Prostate gland (tissue), 2 donors: Measurements from ENCODE around the gene TMEM74B. TPM values are rescaled to one million over a fixed set of nuclear protein-coding genes. Genes with fewer than 3 reads are reported as not detected.

ENCODE experiments used
- DNase-seq: peaks from one replicate; pipeline ENCODE4 v3.0.0-alpha.2; 2019; ENCODE audit warnings: low spot score
- H3K27ac ChIP-seq, 2 donors: fragments of 200-600 bp; sonication (generic); 2 replicates each; pipeline ENCODE4 v1.5.1; 2017 to 2019
- H3K27me3 ChIP-seq: fragments of 200-600 bp; sonication (generic); replicated peaks from 2 replicates; pipeline ENCODE4 v1.5.1; 2019; ENCODE audit not compliant: insufficient read depth
- H3K36me3 ChIP-seq, 2 donors: fragments of 200-600 bp; sonication (generic); 1 replicate in 1 of 2; 2 replicates in 1 of 2; pipeline versions ENCODE4 v1.5.1 to v1.8.1; 2017 to 2019
- H3K4me1 ChIP-seq: fragments of 200-600 bp; sonication (generic); replicated peaks from 2 replicates; pipeline ENCODE4 v1.5.1; 2019
- H3K4me3 ChIP-seq, 2 donors: fragments of 200-600 bp; sonication (generic); 2 replicates each; pipeline ENCODE4 v1.5.1; 2017 to 2019
- H3K9me3 ChIP-seq: fragments of 200-600 bp; sonication (generic); 2 replicates; pipeline ENCODE4 v1.5.1; 2017
- CTCF ChIP-seq, 4 experiments: fragments of 200-600 bp in 2 of 4; fragments of 450-650 bp in 2 of 4; sonication (generic) in 2 of 4; IDR thresholded peaks; 1 replicate in 3 of 4; 2 replicates in 1 of 4; pipeline ENCODE4 v1.5.1; 2016 to 2019; ENCODE audit warnings: antibody characterized with exemption in 4 of 4, mild to moderate bottlenecking in 2 of 4, moderate library complexity in 2 of 4
- POLR2A ChIP-seq: fragments of 450-650 bp; IDR thresholded peaks from one replicate; pipeline ENCODE4 v1.6.1; 2016; ENCODE audit warnings: antibody characterized with exemption, mild to moderate bottlenecking
- POLR2AphosphoS5 ChIP-seq: sonication (generic); formaldehyde crosslinking; IDR thresholded peaks from one replicate; pipeline ENCODE4 v1.6.1; 2017; ENCODE audit warnings: antibody characterized with exemption
- WGBS: methylation state at CpG from one replicate; pipeline ENCODE4 v1.1.5; 2018; 5-methylcytosine and 5-hydroxymethylcytosine counted together
- intact Hi-C: fragments of 100-400 bp; cut with DNase I; formaldehyde crosslinking; loops from one replicate; pipeline ENCODE4 v1.14.2; 2022
- total RNA-seq, 2 donors: library from RNA; depleted of rRNA; stranded (reverse); fragments of >200 nt; gene quantifications; one replicate each; pipeline ENCODE4 v1.1.0, GENCODE V29; 2016

Gene TMEM74B
- total RNA-seq, 2 donors from 2014 or later: 0.59 to 3.6 TPM

GRCh38 chr20:1160496-1160895 is 24.3 kb downstream of the TMEM74B start:
- intact Hi-C loops: no loop called here
- Histone ChIP-seq H3K4me1 (no peaks in the 10 kb centered on the region), H3K9me3 (no peaks in the 10 kb centered on the region), H3K27ac (no peak overlapping the region), H3K36me3 (peaks cover 7 to 34% of the 10 kb centered on the region in 2 donors), H3K4me3 (no peak overlapping the region), H3K27me3 (no peaks in the 10 kb centered on the region)
- DNase-seq: no peak
- TF ChIP-seq POLR2A: no peak
- no peak for TF ChIP-seq CTCF (IDR thresholded peaks at IDR 0.05)
- no peak for TF ChIP-seq POLR2AphosphoS5
- 95% methylated on average over 10 of the region's 10 CpGs for WGBS

- H3K4me3 ChIP-seq: no peak overlapping the region
- H3K9me3 ChIP-seq: no peaks in the 10 kb centered on the region
- H3K36me3 ChIP-seq: peaks cover 0 to 2% of the 10 kb centered on the region in 2 donors
- no peaks in the 10 kb centered on the region for H3K4me1 ChIP-seq
- no peak for TF ChIP-seq POLR2AphosphoS5
- no peak for TF ChIP-seq CTCF (IDR thresholded peaks at IDR 0.05)
- no peak for TF ChIP-seq POLR2A
- no peak overlapping the region for H3K27ac ChIP-seq
- intact Hi-C loops: no loop called here
- WGBS: 97% methylated on average over 3 of the region's 3 CpGs
- H3K27me3 ChIP-seq: no peaks in the 10 kb centered on the region
- no peak for DNase-seq
Measured at GRCh38 chr20:1155342-1155741, 29.4 kb downstream of the TMEM74B start.

GRCh38 chr20:1154691-1155090 is 30.1 kb downstream of the TMEM74B start:
- Histone ChIP-seq H3K27me3 (no peaks in the 10 kb centered on the region), H3K36me3 (no peaks in the 10 kb centered on the region), H3K4me3 (no peak overlapping the region), H3K4me1 (no peaks in the 10 kb centered on the region), H3K27ac (no peak overlapping the region), H3K9me3 (no peaks in the 10 kb centered on the region)
- TF ChIP-seq POLR2AphosphoS5 (no peak), CTCF (IDR thresholded peaks at IDR 0.05) (no peak), POLR2A (no peak)
- DNase-seq: no peak
- 91% methylated on average over 1 of the region's 1 CpG for WGBS
- intact Hi-C loops: no loop called here

GRCh38 chr20:1154226-1154625 is 30.6 kb downstream of the TMEM74B start:
- TF ChIP-seq POLR2AphosphoS5 (no peak), POLR2A (no peak), CTCF (IDR thresholded peaks at IDR 0.05) (no peak)
- Histone ChIP-seq H3K4me1 (no peaks in the 10 kb centered on the region), H3K4me3 (no peak overlapping the region), H3K27ac (no peak overlapping the region), H3K27me3 (no peaks in the 10 kb centered on the region), H3K9me3 (no peaks in the 10 kb centered on the region), H3K36me3 (no peaks in the 10 kb centered on the region)
- intact Hi-C loops: no loop called here
- no peak for DNase-seq

GRCh38 chr20:1150968-1151367 is 33.8 kb downstream of the TMEM74B start:
- no peak for DNase-seq
- WGBS: 96% methylated on average over 1 of the region's 1 CpG
- TF ChIP-seq POLR2AphosphoS5 (no peak), CTCF (IDR thresholded peaks at IDR 0.05) (no peak), POLR2A (no peak)
- intact Hi-C loops: no loop called here
- Histone ChIP-seq H3K27ac (no peak overlapping the region), H3K4me3 (no peak overlapping the region), H3K9me3 (no peaks in the 10 kb centered on the region), H3K27me3 (no peaks in the 10 kb centered on the region), H3K36me3 (no peaks in the 10 kb centered on the region), H3K4me1 (no peaks in the 10 kb centered on the region)
